ENCODE results near the gene NRARP.
"Not testable (repeated sequence)": the region's sequence is repeated elsewhere in the genome, so short reads cannot be mapped to it uniquely, and the experiment has no call there.

Gene NRARP

GRCh38 chr9:137263506-137263905 is 38.6 kb downstream of the NRARP start:
- no peak for TF ChIP-seq ZNF274 (IDR thresholded peaks at IDR 0.05; ENCODE audit: low read depth, low read length)
- no peak overlapping the region for H3K4me3 ChIP-seq (ENCODE audit: low read length)

GRCh38 chr9:137262909-137263285 is 39.2 kb downstream of the NRARP start:
- TF ChIP-seq ZNF274 (IDR thresholded peaks at IDR 0.05; ENCODE audit: low read depth, low read length) = no peak
- H3K4me3 ChIP-seq (ENCODE audit: low read length) = no peak overlapping the region

GRCh38 chr9:137262173-137262908 is 39.7 kb downstream of the NRARP start:
- H3K4me3 ChIP-seq (ENCODE audit: low read length) = not testable (repeated sequence)

DNA sequence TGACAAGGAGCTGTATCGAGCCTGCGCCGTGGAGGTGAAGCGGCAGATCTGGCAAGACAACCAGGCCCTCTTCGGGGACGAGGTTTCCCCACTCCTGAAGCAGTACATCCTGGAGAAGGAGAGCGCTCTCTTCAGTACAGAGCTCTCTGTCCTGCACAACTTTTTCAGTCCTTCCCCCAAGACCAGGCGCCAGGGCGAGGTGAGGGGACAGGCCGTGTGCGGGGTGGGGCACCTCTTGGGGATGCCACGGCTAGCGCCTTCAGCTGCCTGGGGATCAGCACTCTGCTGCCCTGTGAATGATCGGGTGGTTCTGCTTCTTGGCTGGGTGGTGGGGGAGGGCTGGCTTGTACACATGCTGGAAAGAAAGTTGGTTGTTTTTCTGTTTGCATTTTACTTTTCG is 45.2 kb downstream of the NRARP start:
- no peak overlapping the region for H3K4me3 ChIP-seq (ENCODE audit: low read length)
- TF ChIP-seq ZNF274 (IDR thresholded peaks at IDR 0.05; ENCODE audit: low read depth, low read length) = no peak

DNA sequence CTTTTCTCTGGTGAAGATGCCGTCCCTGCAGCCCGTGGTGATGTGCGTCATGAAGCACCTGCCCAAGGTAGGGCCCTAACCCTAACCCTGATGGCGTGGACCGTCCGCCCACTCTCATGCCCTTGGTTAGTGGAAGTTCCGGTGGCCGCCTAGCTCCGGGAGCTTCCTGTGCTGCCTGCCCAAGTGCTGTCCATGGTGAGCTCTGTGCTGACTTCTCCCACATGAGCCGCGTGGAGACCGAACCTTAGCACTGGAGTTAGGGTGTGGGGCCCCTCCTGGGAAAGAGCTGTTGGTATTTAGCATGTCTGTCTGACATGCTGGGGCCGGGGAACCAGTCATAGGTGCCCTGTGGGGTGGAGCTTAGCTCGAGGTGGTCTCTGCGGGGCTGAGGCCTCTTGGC is 45.7 kb downstream of the NRARP start:
- peak overlapping the region; percentile 80; the same call in 1 of the 2 replicates for H3K4me3 ChIP-seq (ENCODE audit: low read length)
- TF ChIP-seq ZNF274 (IDR thresholded peaks at IDR 0.05; ENCODE audit: low read depth, low read length) = no peak

GRCh38 chr9:137255448-137256114 is 46.5 kb downstream of the NRARP start:
- TF ChIP-seq ZNF274 (IDR thresholded peaks at IDR 0.05; ENCODE audit: low read depth, low read length) = no peak
- peak overlapping the region; percentile 80 for H3K4me3 ChIP-seq (ENCODE audit: low read length)

- peak within 1 kb of the TSS; percentile 80 for H3K4me3 ChIP-seq (ENCODE audit: low read length)
- TF ChIP-seq ZNF274 (IDR thresholded peaks at IDR 0.05; ENCODE audit: low read depth, low read length) = no peak
Observed at GRCh38 chr9:137254624-137255447, 47.2 kb downstream of the NRARP start, which contains the start of gene NELFB. NELFB (plus strand) TSS chr9:137255327.

DNA sequence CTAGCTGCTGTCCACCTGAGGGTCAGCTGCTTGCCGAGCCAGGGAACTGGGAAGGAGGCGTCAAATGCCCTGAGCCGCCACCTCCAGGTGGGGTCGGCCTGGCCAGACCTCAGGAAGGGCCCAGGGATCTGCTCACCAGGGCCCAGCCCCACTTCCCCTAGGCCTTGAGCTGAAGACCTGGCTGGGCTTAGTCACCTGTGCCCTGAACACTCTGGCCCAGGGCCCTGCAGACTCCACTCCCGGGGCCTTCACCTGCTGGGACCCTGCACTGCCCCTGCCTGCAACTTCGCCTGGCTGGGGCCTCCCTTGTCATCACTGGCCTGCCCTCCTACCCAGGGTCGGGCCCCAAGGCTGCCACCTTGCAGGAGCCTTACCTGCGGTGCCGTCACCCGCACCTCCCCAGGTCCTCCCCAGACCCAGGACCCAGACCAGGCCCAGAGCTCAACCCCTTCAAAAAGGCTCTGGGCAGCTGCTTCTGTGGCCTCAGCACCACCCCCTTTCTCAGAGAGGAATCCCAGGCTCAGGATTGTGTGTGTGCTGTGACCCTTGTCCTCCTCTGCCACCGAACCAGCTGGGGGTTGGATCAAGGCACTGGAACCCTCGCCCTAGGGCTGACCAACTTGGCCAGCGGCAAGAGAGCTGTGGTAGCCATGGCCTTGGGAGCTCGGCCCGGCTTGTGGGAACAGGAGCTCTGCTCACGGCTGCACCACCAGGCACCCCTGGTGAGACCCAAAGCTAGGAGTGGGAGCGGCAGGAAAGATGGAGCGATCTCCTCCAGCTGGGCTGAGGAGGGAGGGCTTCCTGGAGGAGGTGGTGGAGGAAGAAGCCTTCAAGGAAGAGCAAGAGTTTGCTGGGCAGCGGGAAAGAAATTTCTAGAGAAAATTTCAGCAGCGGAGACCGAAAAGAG is 48.1 kb downstream of the NRARP start:
- TF ChIP-seq ZNF274 (IDR thresholded peaks at IDR 0.05; ENCODE audit: low read depth, low read length) = no peak
- peak overlapping the region; percentile 80; the same call in 1 of the 2 replicates for H3K4me3 ChIP-seq (ENCODE audit: low read length)

DNA sequence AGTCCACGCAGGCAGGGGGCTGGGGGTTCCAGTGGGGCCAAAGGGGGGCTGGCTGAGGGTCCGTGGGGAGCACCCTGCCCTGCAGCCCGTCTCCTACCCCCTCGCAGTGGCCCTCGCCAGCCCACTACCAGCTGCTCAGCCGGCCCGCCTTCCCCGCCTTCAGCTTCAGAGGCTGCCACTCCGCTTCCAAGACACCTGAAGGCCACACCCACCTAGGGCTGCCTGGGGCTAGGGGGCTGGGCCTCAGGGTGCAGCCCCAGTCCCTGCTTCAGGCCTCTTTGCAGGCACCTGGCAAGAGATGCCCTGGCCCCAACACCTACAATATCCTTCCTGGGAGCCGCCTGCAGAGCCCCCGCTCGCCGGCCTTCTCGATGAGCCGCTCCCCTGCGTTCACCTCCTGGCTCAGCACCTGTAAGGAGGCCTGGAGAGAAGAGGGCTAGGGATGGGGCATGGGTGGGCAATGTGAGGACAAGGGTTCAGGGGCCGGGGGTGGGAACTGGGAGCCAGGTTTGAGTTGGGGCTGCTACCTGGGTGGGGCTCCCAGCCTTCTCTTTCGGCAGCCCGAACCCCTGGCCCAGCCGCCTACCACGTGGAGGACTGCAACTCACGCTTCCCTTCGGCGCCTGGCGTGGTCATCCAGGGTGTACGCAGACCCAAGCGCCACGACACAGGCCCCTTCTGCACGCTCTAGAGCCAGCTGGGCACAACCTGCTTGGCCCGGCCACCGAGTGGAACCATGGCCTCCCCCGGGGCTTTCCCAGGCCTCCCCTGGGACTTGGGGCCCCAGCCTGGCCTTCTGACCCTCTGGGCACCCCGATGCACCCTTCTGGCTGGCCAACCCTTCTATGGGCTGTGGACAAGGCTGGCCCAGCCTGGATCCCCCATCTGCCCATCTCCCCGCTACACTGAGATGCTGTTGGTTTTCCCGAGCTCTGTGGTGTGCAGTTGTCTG is 49.2 kb downstream of the NRARP start:
- no peak for TF ChIP-seq ZNF274 (IDR thresholded peaks at IDR 0.05; ENCODE audit: low read depth, low read length)
- no peak overlapping the region for H3K4me3 ChIP-seq (ENCODE audit: low read length)

DNA sequence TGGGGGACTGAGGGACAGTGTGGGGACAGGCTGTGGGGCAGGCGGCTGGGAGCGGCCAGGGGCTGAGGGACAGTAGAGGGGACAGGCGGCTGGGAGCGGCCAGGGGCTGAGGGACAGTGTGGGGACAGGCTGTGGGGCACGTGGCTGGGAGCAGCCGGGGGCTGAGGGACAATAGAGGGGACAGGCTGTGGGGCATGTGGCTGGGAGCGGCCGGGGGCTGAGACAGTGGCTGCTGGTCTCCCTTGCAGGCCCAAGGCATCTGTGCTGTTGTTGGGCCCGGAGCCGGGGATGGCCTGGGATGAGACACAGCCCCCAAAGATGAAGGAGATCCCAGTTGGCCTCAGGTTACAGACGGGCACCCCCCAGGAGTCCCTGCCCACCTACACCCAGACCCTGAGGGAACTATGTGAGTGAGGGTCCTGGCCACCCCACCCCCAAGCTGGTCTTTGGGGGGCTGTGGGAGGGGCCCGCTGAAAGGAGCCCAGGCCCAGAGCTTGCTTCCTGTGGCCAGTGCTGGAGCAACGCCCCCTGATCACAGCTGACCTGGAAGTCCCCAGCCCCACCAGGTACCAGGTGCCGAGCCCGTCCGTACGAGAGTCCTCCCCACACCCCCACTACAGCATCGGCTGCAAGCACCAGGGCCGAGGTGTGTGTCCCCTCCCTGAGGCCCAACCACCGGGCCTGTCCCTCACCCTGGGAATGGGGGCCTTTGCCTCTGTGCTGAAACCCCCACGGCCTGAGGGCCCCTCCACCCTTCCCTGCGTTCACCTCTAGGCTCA is 50.4 kb downstream of the NRARP start:
- no peak overlapping the region for H3K4me3 ChIP-seq (ENCODE audit: low read length)
- TF ChIP-seq ZNF274 (IDR thresholded peaks at IDR 0.05; ENCODE audit: low read depth, low read length) = no peak

- H3K4me3 ChIP-seq (ENCODE audit: low read length) = no peak within 1 kb of the TSS
- TF ChIP-seq ZNF274 (IDR thresholded peaks at IDR 0.05; ENCODE audit: low read depth, low read length) = no peak
Observed at GRCh38 chr9:137251194-137251461, 50.9 kb downstream of the NRARP start, which contains the start of gene STPG3. STPG3 (plus strand) TSS chr9:137251286; CDS start chr9:137251287, 1 bp downstream.

Measured in GM08714 (cell line).